GM18508 (cell line): ENCODE data around the gene MAP3K4.
A peak's percentile ranks its signal among the peaks of the same experiment; 100 is the strongest.
"Not testable (repeated sequence)": the region's sequence is repeated elsewhere in the genome, so short reads cannot be mapped to it uniquely, and the experiment has no call there.

Experiments used
- ATAC-seq: cut with Tn5 transposase; IDR thresholded peaks from one replicate; pipeline ENCODE4 v1.9.1; 2021; ENCODE audit warnings: moderate number of reproducible peaks; ENCODE audit not compliant: insufficient read depth, unreplicated experiment

Gene MAP3K4

DNA sequence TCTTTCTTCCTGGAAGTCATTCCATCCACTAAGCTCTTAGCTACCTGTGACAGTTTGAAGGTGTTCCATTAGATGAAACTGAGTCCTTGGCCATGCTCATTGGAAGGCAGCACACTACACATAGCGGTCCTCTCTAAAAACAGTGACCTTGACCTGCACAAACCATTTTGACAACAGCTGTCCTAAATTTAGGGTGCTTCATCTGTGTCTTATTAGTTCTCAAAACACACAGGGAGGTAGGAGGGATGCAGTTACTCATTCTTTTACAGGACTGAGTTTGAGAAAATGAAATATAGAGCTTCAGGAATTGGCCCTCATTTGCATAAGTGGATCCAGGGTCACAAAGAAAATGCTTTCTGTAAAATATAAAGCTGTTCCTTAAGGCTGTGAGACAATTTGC is 20.4 kb upstream of the MAP3K4 start:
- ATAC-seq, result no peak

DNA sequence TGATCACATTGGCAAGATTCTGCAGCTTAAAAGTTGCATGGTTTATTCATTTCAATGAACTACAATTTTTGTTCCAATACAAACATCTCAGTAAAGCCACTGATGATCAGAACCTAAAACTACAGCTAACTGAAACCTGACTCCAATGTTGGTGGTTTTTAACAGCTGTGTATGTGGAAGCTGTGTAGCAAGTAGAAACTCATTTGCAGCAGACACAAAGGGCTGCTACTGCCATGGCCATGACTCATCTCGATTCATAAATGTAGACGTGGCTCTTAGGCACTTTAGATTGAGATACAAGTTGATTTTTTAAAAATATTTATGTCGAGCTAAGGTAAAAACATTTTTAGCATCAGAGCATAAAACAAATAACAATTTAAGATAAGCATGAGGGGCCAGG is 19.5 kb upstream of the MAP3K4 start:
- no peak for ATAC-seq

DNA sequence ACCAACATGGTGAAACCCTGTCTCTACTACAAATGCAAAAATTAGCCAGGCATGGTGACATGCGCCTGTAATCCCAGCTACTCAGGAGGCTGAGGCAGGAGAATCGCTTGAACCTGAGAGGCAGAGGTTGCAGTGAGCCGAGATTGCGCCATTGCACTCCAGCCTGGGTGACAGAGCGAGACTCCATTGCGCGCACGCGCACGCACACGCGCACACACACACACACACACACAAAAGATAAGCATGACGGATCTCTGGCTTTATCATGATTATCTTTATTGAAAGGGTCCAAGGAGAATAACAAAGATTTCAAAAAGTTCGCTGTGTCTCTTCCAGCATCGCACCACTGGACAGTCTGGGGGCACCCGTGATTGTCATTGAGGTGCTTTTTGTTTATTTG is 19.0 kb upstream of the MAP3K4 start:
- not testable (repeated sequence) for ATAC-seq

DNA sequence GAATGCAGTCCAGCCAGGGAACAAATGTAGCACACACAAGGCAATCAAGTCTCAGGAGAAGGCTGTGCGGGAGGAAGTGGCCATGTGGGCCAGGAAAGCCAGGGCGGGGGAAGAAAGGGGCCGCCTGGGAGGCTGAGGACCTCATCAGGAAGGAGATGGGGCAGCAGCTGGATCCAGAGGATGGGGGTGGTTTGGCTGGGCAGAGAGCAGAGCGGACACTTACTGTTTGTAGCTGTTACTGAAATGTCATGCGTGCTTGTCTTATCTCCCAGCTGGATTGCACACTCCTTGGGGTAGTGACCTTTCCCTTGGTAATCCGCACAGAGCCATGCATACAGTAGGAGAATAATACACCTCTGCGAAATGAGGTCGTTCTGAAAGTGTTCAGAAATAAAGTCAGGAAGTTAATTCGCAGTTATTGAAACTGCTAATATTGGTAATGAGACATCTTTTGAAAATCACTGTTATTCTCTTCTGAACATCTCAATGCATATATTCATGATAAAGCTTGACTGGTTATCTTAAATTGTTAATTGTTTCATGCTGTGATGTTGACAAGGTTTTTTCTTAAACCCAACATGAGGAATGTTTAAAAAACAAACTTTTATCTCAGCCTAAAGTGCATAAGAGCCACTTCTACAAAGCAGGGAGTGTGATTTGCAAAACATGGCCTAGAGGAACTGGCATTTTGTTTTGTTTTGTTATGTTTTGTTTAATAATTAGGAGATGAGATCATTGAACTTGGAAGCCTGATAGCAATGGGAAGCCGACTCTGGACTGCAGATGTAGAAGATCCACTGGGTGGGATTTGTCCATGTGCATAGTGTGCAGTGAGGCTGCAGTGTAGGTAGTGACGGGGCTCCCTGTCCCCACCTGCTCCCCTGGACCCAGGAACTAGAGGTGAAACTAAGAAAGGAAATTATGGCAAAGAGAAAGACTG is 18.0 kb upstream of the MAP3K4 start:
- no peak for ATAC-seq

DNA sequence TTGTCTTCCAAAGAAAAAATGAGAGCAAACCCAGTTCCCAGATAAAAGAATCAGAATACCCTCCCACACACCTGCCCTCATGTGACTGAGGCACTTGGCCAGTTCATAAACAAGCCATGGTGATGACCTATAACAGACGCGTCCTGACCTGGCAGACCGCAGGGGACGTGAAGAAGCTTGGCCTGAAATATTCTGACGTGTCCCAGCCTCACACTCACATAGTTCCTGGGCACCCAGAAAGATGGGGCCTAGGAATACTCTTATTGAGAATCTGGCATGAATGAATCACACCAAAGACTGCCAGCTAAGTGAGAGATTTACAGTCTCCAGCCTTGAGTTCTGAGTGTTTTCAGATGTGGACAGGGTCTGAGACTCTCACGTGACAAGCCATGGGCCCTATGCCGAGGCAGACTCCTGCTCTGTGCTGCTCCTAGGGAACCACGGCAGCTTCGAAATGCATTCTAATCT is 17.2 kb upstream of the MAP3K4 start:
- no peak for ATAC-seq

DNA sequence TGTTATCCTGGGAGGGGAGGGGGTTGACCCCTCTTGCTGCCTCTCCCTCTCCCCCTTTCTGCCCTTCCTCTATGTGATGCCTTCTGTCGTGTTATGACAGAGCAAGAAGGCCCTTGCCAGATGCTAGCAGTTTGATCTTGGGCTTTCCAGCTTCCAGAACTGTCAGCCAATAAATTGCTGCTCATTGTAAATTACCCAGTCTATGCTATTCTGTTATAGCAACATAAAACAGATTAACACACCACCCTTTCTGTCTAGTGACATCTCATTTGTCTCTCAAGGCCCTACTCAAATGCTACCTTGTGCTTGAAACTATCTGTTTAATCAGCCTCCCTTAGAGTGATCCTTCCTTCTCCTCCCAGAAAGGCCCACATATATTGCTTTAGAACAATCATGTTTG is 16.4 kb upstream of the MAP3K4 start:
- no peak for ATAC-seq

DNA sequence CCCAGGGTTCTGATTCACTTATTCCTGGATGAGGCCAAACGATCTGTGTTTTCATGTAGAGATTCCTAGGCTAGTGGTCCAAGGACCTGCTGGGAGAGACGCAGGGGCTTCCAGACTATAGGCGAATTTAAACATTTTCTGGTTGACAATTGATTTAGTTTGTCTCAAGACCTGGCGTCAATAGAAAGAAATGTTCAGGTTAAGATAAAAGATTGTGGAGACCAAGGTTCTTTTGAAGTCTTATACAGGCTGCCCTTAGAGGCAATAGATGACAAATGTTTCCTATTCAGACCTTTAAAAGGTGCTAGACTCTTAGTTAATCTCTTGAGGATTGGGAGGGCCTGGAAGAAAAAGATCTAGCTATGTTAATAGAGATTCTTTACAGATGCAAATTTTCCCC is 15.6 kb upstream of the MAP3K4 start:
- not testable (repeated sequence) for ATAC-seq

DNA sequence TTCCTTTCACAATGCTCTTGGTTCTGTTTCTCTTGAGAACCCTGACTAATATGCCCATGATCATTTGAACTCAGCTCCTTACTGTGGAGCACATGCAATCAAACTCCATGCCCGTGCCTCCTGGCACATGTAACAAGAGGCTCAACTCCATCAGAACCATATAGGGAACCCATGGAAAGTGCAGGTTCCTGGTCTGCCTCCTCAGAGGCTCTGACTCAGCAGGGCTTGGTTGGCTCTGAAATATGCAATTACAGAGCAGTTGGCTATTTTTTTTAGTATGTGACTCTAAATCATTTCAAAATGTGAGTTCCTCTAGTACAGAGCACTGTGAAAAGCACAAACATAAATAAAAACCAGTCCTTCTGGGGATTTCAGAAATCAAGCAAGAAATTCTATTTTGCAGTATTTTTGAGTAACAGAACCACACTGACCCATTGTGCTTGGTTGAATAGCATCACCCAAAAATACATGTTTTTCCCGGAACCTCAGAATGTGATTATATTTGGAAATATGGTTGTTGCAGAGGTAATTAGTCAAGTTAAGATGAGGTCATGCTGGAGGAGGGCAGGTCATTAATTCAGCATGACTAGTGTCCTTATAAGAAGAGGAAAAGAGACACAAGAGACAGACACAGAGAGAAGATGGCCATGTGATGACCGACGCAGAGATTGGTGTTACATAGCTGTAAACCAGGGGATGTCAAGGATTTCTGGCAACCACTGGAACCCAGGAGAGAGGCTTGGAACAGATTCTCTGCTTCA is 13.2 kb upstream of the MAP3K4 start:
- ATAC-seq, result no peak

DNA sequence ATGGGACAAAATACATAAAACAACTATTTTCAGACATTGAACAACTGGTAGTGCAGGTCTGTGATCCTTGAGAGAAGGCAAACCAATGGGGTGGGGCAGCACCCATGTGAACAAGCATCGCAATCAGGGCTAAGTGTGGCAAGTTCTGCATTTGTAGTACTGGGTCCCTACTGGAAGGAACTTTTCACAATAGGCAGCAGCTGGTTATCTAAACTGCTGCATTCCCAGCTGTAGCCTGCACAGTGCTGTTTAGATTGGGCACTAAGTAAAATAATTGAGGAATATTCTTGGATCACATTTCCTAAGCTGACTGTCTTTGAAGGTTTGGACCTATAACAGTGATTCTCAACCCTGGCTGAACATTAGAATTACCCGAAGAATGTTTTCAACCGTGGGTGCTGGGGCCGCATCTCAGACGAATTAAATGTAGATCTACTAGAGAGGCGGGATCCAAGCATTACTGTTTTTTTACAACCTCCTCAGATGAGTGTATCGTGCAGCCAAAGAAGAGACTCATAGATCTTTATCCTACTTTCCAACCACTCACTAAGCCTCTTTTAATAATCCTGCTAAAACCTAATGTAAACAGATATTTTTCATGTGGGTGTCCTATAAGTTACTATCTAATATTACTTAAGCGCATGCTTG is 12.4 kb upstream of the MAP3K4 start:
- ATAC-seq, result no peak

DNA sequence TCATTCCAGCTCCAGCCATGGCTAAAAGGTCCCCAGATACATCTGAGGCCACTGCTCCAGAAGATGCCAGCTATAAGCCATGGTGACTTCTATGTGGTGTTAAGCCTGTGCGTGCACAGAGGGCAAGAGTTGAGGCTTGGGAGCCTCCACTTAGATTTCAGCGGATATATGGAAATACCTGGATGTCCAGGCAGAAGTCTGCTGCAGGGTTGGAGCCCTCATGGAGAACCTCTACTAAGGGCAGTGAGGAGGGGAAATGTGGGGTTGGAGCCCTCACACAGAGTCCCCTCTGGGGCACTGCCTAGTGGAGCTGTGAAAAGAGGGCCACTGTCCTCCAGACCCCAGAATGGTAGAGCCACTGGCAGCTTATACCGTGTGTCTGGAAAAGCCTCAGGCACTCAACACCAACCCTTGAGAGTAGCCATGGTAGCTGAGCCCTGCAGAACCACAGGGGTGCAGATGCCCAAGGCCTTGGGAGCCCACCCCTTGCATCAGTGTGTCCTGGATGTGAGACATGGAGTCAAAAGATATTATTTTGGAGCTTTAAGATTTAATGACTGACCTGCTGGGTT is 8.1 kb upstream of the MAP3K4 start:
- not testable (repeated sequence) for ATAC-seq

DNA sequence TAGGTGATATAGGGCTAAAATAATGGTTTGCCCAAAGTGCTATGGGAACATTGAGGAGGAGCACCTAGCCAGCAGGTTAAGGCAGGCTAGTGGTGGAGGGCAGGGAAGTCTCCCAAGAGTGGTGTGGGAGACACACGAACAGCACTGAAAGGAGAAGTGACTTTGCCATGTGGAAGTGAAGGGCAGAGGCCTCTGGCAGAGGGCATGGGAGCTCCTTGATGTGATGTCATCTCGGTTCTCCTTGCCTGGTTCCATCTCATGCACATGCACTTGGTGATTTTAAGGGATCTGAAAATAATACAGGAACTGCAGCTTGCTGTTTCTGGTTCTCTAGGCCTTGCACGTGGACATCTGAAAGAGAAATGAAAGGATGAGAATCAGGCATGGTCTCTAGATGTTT is 4.7 kb upstream of the MAP3K4 start:
- ATAC-seq, result no peak

DNA sequence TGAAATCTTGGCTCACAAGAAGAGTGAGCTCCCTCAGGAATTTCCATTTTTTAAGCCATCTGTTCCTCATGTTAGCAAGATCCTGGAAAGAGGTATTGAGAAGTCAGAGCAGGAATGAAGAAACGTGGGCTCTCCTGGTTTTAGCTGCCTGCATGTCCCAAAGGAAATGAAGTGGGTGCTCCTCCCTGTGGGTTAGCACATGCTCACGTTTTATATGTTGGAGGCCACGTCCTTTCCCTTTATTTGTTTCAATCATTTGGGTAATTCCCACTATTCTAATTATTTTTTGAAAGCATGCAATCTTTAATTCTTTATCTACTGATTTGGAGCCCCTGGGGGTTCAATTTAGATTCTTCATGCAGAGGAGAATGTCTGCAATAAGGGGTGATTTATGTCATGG is 4.3 kb upstream of the MAP3K4 start:
- ATAC-seq, result no peak

DNA sequence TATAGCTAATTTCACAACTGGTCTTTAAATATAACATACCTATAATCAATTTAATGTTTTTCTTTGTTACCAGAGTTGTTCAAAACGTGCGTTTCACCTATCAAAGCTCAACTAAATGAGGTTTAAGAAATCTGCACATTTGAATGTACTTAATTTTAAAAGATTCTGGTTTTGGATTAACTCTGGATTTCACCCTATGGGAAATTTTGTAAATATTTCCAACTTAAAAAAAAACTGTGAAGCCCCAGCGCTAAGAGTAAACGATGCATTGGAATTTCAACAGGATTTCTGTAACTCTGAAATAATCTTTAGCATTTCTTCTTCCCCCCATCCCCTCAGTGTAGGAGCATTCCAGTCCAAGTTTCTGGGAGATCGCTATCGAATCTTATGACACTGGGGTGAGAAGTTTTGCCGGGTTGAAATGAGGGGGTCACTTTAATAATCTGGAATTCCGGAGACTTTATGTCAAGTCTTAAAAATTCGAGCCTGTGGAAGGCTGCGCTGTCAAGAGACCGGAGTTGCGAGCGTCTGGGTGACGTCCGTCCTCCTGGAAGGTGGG is 643 bp upstream of the MAP3K4 start:
- no peak for ATAC-seq

DNA sequence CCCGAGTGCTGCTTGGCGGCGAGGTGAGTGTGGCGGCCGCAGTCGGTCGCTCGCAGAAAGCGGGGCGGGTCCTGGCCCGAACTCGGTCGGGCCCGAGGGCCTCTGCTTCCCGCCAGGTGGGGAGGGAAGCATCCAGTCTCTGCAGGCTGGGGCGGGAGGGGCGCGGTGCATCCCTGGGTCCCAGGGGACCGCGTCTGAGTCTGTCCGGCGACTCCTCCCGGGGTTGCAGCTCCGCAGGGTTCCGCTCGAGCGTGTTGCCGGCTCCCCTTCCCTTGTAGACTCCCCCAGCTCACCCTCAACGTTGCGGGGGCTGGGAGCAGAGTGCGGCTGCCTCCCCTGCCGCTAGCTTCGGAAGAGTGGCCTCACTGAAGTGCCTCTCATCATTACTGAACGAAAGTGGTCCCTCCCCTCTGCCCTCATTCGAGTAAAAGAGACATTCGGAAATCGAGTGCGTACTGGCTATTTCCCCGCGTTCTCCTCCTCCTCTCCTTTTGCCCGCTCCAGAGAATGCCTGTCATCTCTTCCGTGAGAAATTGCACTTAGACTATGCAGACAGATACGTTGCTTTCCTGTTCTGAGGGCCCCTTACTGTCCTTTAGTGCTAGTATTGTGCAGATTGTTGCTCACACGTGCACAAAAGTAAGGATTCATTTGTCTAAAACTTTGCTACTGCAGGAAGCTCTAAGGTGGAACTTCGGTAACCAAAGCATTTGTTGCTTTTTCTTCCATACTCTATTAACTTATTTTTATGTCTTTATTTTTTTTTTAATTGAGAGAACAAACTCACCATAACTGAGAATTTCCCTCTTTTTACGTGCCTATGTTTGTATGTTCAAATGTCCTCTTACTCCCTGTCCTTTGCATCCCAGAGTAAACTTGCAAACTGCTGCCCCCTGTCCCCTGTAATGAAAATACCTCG is 751 bp downstream of the MAP3K4 start:
- peak; percentile 33 for ATAC-seq

DNA sequence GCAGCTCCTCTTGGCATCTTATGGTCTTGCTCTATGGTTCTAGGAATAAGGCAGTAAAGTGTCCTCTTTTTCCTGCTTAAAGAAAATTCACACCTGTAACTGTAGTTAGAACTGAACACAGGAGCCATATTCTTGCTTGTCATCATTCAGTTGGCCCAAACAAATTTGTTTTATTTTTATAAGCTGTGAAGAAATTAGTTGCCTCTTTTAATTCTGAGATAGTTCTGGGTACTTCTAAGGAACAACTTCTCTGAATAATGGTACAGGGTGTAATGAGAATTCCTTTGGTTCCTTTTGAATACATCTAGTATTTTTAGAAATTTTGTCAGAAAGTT is 1.4 kb downstream of the MAP3K4 start:
- no peak for ATAC-seq

DNA sequence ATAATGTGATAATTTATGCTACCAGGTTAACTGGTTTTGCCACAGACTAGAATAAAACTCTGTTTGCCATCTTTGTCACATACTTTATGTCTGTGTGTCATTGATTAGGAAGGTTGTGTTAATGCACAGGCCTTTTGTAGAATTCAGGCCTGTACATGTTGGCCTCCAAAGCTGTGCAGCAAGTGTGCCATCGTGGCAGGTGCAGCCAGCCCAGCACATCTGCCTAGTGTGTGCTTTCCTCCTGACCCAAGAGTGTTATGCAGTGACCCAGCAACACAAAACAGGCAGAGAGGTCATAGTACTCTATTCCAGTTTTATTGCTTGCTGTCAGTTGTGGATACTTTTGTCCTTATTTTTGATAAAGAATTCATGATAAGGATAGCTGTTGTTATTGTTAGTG is 3.7 kb downstream of the MAP3K4 start:
- ATAC-seq, result no peak

DNA sequence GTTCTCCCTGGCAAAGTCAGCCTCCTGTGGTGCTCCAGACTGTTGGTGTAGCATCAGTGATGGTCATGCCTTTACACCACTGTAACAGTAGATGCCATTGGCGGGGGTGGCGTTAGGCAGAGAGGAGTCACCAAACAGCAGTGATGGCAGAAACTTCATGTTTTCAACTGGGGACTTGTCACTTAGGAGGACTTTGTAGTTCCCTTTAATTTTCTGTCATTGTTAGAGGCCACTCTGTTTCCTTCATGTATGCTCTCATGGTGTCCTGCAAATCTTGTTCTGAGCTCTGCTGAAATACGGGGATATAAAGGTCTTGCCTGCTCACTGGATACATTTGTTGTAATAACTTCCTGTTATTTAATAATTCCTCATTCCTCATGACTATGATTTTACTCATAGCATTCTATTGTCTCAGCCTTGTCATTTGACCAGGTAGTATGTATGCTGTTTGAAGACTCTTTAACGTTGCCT is 4.6 kb downstream of the MAP3K4 start:
- ATAC-seq, result no peak

DNA sequence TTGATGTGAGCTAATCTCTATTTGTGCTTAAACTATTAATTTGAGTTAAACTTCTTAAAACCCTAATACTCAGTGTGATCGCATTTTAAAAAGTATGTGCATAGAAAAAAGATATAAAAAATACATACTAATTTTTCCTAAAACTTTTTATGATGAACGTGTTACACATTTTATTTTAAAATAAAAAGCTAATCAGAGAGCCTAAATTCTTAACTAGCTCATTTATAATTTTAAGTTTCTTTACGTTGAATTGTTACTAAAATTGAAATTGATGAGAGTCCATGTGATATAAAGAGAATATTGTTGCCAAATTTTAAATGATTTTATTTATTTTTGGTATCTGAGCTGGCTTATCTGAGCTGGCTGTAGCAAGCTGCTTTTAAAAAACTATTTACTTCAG is 6.6 kb downstream of the MAP3K4 start:
- no peak for ATAC-seq

DNA sequence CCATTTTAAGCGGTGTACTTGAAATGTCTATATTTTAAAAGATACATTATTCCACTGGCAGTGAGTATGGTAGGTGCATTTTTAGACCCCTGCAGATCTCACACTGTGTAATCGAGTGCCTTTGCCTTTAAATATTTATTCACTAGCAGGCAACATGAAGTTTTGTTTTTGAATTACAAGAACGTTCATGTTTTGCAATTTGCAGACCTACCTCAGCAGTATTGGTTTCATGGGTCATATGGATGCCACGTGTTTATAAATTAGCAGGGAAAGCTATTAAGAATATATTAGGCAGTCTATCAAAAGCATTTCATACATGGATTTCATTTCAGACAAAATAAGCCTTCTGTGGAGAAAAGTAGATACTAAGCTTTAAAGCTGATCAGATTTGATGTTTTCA is 7.2 kb downstream of the MAP3K4 start:
- ATAC-seq, result no peak
